CD4-positive, alpha-beta T cell (primary cell): Measurements from ENCODE around the gene FOCAD. TPM values are rescaled to one million over a fixed set of nuclear protein-coding genes. Genes with fewer than 3 reads are reported as not detected.

Experiments used
- ATAC-seq: fragments of 200-7000 bp; cut with Tn5 transposase; one replicate; pipeline ENCODE4 v1.10.0; 2022; ENCODE audit warnings: mild to moderate bottlenecking; ENCODE audit not compliant: poor library complexity
- CTCF ChIA-PET: fragments of 350-600 bp; sonication (Branson Sonifier 250); formaldehyde crosslinking; loops from one replicate; lab custom pipeline; 2021; ENCODE audit warnings: antibody characterized with exemption, inconsistent platforms; lab: Charles Lee
- POLR2A ChIA-PET: fragments of 350-600 bp; sonication (Branson Sonifier 250); formaldehyde crosslinking; loops from one replicate; lab custom pipeline; 2021; ENCODE audit warnings: antibody characterized with exemption, inconsistent platforms; lab: Charles Lee
- DNase-seq, 14 experiments: peaks; one replicate each; pipeline ENCODE4 v3.0.0-alpha.2; 2013 to 2020; ENCODE audit warnings: mixed read lengths in 2 of 14
- H3K27ac ChIP-seq, 2 donors: one replicate each; pipeline versions ENCODE4 v1.5.1 to v1.7.0; 2013; ENCODE audit warnings: low read length in 2 of 2, low read depth in 1 of 2, mild to moderate bottlenecking in 1 of 2
- H3K27me3 ChIP-seq, 2 experiments: 1 replicate in 1 of 2; 2 replicates in 1 of 2; pipeline versions ENCODE4 v1.6.1 to v1.7.0; 2013; ENCODE audit warnings: low read length in 2 of 2, control low read depth in 1 of 2, mild to moderate bottlenecking in 1 of 2, moderate library complexity in 1 of 2; ENCODE audit not compliant: insufficient read depth in 2 of 2, control insufficient read depth in 1 of 2
- H3K36me3 ChIP-seq: one replicate; pipeline ENCODE4 v1.6.1; 2013; ENCODE audit warnings: low read length, control low read depth; ENCODE audit not compliant: insufficient read depth
- H3K4me1 ChIP-seq: one replicate; pipeline ENCODE4 v1.6.1; 2013; ENCODE audit warnings: low read length, control low read depth; ENCODE audit not compliant: insufficient read depth
- H3K4me3 ChIP-seq: one replicate; pipeline ENCODE4 v1.5.1; 2013; ENCODE audit warnings: mild to moderate bottlenecking, low read length, moderate library complexity
- H3K9me3 ChIP-seq, 2 experiments: 1 replicate in 1 of 2; 2 replicates in 1 of 2; pipeline versions ENCODE4 v1.6.1 to v1.7.0; 2013; ENCODE audit warnings: low read length in 2 of 2, mild to moderate bottlenecking in 2 of 2, control low read depth in 1 of 2, moderate library complexity in 1 of 2; ENCODE audit not compliant: control insufficient read depth in 1 of 2, insufficient read depth in 1 of 2
- H3K27ac Mint-ChIP-seq: one replicate; pipeline ENCODE4 v1.8.0; 2020; ENCODE audit warnings: mixed read lengths
- H3K27me3 Mint-ChIP-seq: one replicate; pipeline ENCODE4 v1.8.0; 2021; ENCODE audit warnings: mixed read lengths
- H3K36me3 Mint-ChIP-seq: one replicate; pipeline ENCODE4 v1.8.0; 2021; ENCODE audit warnings: low read depth, mixed read lengths
- H3K4me1 Mint-ChIP-seq: one replicate; pipeline ENCODE4 v1.8.0; 2021; ENCODE audit warnings: low read depth, mixed read lengths
- H3K4me3 Mint-ChIP-seq: one replicate; pipeline ENCODE4 v1.8.0; 2020; ENCODE audit warnings: mild to moderate bottlenecking, mixed read lengths
- H3K9me3 Mint-ChIP-seq: one replicate; pipeline ENCODE4 v1.8.0; 2020; ENCODE audit warnings: mixed read lengths
- CTCF ChIP-seq: fragments of 200-600 bp; IDR thresholded peaks from one replicate; pipeline ENCODE4 v1.8.0; 2022; ENCODE audit warnings: antibody characterized with exemption, mild to moderate bottlenecking
- intact Hi-C, 2 experiments: fragments of 100-400 bp; cut with DNase I in 1 of 2; cut with micrococcal nuclease in 1 of 2; formaldehyde crosslinking; loops; one replicate each; pipeline versions ENCODE4 v1.15.1 to v1.9.0; 2023 to 2025; cut with DNase I, micrococcal nuclease
- total RNA-seq, 174 experiments: library from RNA in 2 of 174; stranded (reverse) in 2 of 174; gene quantifications; one replicate each; pipeline ENCODE4 v1.2.3 and lab custom pipeline; 2021 to 2026

The FOCAD gene
- total RNA-seq, 2 experiments from 2014 or later = 12.4 to 14.1 TPM

GRCh38 chr9:20749496-20750198 is 65.6 kb downstream of the FOCAD start:
- TF ChIP-seq CTCF = no peak
- POLR2A ChIA-PET = interaction anchor here (1.4 kb wide), 1 partner anchor 7 kb away, joined by 3 read pairs; no protein-coding TSS in a partner anchor
- Histone ChIP-seq H3K36me3 (no peaks in the 10 kb centered on the region), H3K4me1 (no peaks in the 10 kb centered on the region), H3K4me3 (no peak overlapping the region), H3K27ac (no peak overlapping the region), H3K9me3 (no peaks in the 10 kb centered on the region), H3K27me3 (no peaks in the 10 kb centered on the region)
- H3K27ac Mint-ChIP-seq = no peak overlapping the region
- no peak overlapping the region for H3K4me3 Mint-ChIP-seq
- no peaks in the 10 kb centered on the region for H3K27me3 Mint-ChIP-seq
- ATAC-seq (no peak), DNase-seq (no peak)
- no peaks in the 10 kb centered on the region for H3K4me1 Mint-ChIP-seq
- CTCF ChIA-PET = no interaction called here
- intact Hi-C loops = no loop called here
- no peaks in the 10 kb centered on the region for H3K9me3 Mint-ChIP-seq
- no peaks in the 10 kb centered on the region for H3K36me3 Mint-ChIP-seq

GRCh38 chr9:20753761-20754160 is 69.7 kb downstream of the FOCAD start:
- no peak for DNase-seq
- Histone ChIP-seq H3K27ac (no peak overlapping the region), H3K4me3 (no peak overlapping the region), H3K9me3 (no peaks in the 10 kb centered on the region), H3K36me3 (peaks cover 4% of the 10 kb centered on the region), H3K27me3 (no peaks in the 10 kb centered on the region), H3K4me1 (no peaks in the 10 kb centered on the region)
- ChIA-PET CTCF (no interaction called here), POLR2A (no interaction called here)
- no peak for TF ChIP-seq CTCF
- no peak overlapping the region for H3K27ac Mint-ChIP-seq
- H3K36me3 Mint-ChIP-seq = peaks cover 15% of the 10 kb centered on the region
- H3K4me3 Mint-ChIP-seq = no peak overlapping the region
- no peak for ATAC-seq
- H3K9me3 Mint-ChIP-seq = peaks cover 2% of the 10 kb centered on the region
- intact Hi-C loops = no loop called here
- H3K27me3 Mint-ChIP-seq = no peaks in the 10 kb centered on the region
- no peaks in the 10 kb centered on the region for H3K4me1 Mint-ChIP-seq

- H3K27ac ChIP-seq = no peak overlapping the region
- ATAC-seq (no peak), DNase-seq (no peak)
- CTCF ChIA-PET = no interaction called here
- H3K4me3 Mint-ChIP-seq = no peak overlapping the region
- H3K36me3 ChIP-seq = peaks cover 4% of the 10 kb centered on the region
- H3K27me3 ChIP-seq = no peaks in the 10 kb centered on the region
- peaks cover 18% of the 10 kb centered on the region for H3K36me3 Mint-ChIP-seq
- intact Hi-C loops = no loop called here
- POLR2A ChIA-PET = no interaction called here
- no peak overlapping the region for H3K27ac Mint-ChIP-seq
- H3K9me3 ChIP-seq = no peaks in the 10 kb centered on the region
- H3K4me3 ChIP-seq = no peak overlapping the region
- no peak for TF ChIP-seq CTCF
- no peaks in the 10 kb centered on the region for H3K4me1 ChIP-seq
- peaks cover 2% of the 10 kb centered on the region for H3K9me3 Mint-ChIP-seq
- no peaks in the 10 kb centered on the region for H3K4me1 Mint-ChIP-seq
- no peaks in the 10 kb centered on the region for H3K27me3 Mint-ChIP-seq
These were observed 70.5 kb downstream of the FOCAD start for GRCh38 chr9:20754556-20754955.
